ENCODE results near the gene SETBP1.

GRCh38 chr18:44997174-44997573 lies 316.5 kb downstream of the SETBP1 start:
- TF ChIP-seq, protein P1, sequence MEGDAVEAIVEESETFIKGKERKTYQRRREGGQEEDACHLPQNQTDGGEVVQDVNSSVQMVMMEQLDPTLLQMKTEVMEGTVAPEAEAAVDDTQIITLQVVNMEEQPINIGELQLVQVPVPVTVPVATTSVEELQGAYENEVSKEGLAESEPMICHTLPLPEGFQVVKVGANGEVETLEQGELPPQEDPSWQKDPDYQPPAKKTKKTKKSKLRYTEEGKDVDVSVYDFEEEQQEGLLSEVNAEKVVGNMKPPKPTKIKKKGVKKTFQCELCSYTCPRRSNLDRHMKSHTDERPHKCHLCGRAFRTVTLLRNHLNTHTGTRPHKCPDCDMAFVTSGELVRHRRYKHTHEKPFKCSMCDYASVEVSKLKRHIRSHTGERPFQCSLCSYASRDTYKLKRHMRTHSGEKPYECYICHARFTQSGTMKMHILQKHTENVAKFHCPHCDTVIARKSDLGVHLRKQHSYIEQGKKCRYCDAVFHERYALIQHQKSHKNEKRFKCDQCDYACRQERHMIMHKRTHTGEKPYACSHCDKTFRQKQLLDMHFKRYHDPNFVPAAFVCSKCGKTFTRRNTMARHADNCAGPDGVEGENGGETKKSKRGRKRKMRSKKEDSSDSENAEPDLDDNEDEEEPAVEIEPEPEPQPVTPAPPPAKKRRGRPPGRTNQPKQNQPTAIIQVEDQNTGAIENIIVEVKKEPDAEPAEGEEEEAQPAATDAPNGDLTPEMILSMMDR (IDR thresholded peaks at IDR 0.05) = no peak
- no peak for TF ChIP-seq POLR2A (IDR thresholded peaks at IDR 0.05)

Data from lower leg skin (tissue), 3 donors.